HepG2 (cell line): Measurements from ENCODE around the gene LAMA5. TPM values are rescaled to one million over a fixed set of nuclear protein-coding genes. Genes with fewer than 3 reads are reported as not detected.

Source experiments
- GATA4 ChIP-seq: sonication (generic); IDR thresholded peaks from 2 replicates; pipeline ENCODE4 v1.6.1; 2016; ENCODE audit warnings: antibody characterized with exemption, low read depth, borderline replicate concordance
- JUND ChIP-seq: sonication (generic); formaldehyde crosslinking; IDR thresholded peaks from 2 replicates; pipeline ENCODE4 v1.8.0; 2022; ENCODE audit warnings: mild to moderate bottlenecking, missing genetic modification reagents
- KAT7 ChIP-seq: IDR thresholded peaks from 2 replicates; pipeline ENCODE4 v1.6.1; 2018; ENCODE audit warnings: borderline replicate concordance, missing compliant biosample characterization
- KLF16 ChIP-seq, 2 experiments: sonication (generic) in 1 of 2; formaldehyde crosslinking in 1 of 2; IDR thresholded peaks; 2 replicates each; pipeline versions ENCODE4 v1.6.1 to v1.8.0; 2016 to 2023; ENCODE audit warnings: missing genetic modification reagents in 2 of 2, missing compliant biosample characterization in 1 of 2
- MEIS1 ChIP-seq: sonication (generic); formaldehyde crosslinking; IDR thresholded peaks from 2 replicates; pipeline ENCODE4 v1.9.0; 2021; ENCODE audit warnings: mild to moderate bottlenecking, missing genetic modification reagents, moderate library complexity, borderline replicate concordance
- SNAPC2 ChIP-seq: sonication (generic); formaldehyde crosslinking; IDR thresholded peaks from 2 replicates; pipeline ENCODE4 v1.8.1; 2022; ENCODE audit warnings: mild to moderate bottlenecking, missing genetic modification reagents
- ZBED4 ChIP-seq: sonication (generic); formaldehyde crosslinking; IDR thresholded peaks from 2 replicates; pipeline ENCODE4 v1.4.0; 2020; ENCODE audit warnings: missing genetic modification reagents, borderline replicate concordance
- ZBTB7A ChIP-seq: sonication (generic); formaldehyde crosslinking; IDR thresholded peaks from 2 replicates; pipeline ENCODE4 v1.8.0; 2022; ENCODE audit warnings: mild to moderate bottlenecking, missing genetic modification reagents
- ZNF12 ChIP-seq: sonication (generic); formaldehyde crosslinking; IDR thresholded peaks from 2 replicates; pipeline ENCODE4 v1.5.0; 2020; ENCODE audit warnings: missing genetic modification reagents
- ZNF160 ChIP-seq: sonication (generic); formaldehyde crosslinking; IDR thresholded peaks from 2 replicates; pipeline ENCODE4 v1.8.0; 2022; ENCODE audit warnings: mild to moderate bottlenecking, inconsistent platforms, missing genetic modification reagents
- ZNF318 ChIP-seq: sonication (generic); formaldehyde crosslinking; IDR thresholded peaks from 2 replicates; pipeline ENCODE4 v1.4.0; 2020; ENCODE audit warnings: mild to moderate bottlenecking, missing genetic modification reagents
- polyA plus RNA-seq, 8 experiments: library from polyadenylated mRNA; depleted of rRNA in 3 of 8; stranded (reverse) in 7 of 8; unstranded in 1 of 8; fragments of >200 nt; fragmentation: Illumina TruSeq in 4 of 8; extraction: Trizol in 4 of 8; gene quantifications; 2 replicates each; pipeline versions ENCODE4 v1.2.1 to v1.2.3, GENCODE V29; 2011 to 2016; ENCODE audit warnings: low read depth in 4 of 8, missing spikeins in 1 of 8, mixed read lengths in 1 of 8; ENCODE audit not compliant: insufficient read depth in 1 of 8
- total RNA-seq, 5 experiments: library from RNA; depleted of rRNA; stranded (reverse); fragments of >200 nt; fragmentation: Illumina TruSeq; extraction: Trizol; gene quantifications; 2 replicates each; pipeline ENCODE4 v1.2.3, GENCODE V29; 2016; ENCODE audit warnings: low read depth in 1 of 5
- TF ChIP-seq, protein P1 (sequence below): sonication (generic); formaldehyde crosslinking; IDR thresholded peaks from 2 replicates; pipeline ENCODE4 v1.5.1; 2020; ENCODE audit warnings: missing genetic modification reagents, mild to moderate bottlenecking, borderline replicate concordance

LAMA5 gene
- total and polyA plus RNA-seq, 2 of the 13 experiments (the other 11 are each of a cell fraction or from before 2014, with no cell fraction given), result 21.0 to 44.7 TPM

DNA sequence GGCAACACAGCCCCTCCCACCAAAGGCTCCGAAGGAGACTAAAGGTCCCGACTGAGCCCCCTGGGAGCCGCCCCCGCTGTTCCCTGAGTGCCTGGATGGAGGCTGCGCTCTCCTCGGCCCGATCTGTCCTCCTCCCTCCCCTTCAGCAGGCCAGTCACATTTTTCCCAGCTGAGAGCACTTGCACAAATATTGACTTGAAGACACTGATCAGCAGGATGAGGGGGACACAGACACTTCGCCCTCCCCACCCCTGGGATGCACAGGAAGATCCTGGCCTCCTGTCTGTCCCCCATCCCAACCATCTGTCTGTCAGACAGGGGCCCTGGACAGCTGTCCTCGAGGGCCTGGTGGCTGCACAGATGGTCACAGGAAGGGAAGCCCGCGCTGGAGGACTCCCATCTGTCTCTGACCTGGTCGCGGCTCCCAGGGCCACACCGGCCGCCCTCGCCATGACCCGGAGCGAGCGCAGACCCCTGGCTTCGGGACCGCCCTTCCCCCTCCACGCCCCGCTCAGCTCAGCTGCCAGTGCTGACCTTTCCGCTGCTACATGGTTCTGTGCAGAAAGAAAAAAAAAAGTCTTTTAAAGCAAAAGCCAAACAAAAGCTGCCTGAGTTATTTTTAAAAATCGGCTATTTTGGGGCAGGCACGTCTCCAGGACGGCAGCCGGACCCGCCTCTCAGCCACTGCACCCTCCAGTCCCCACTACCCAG is 11.1 kb downstream of the LAMA5 start (continued):
- no peak for TF ChIP-seq ZBTB7A (CRISPR knock-in tag)
- no peak for TF ChIP-seq KLF16 (CRISPR knock-in tag; IDR thresholded peaks at IDR 0.05)
- no peak for TF ChIP-seq ZNF318 (CRISPR knock-in tag)
- TF ChIP-seq SNAPC2 (CRISPR knock-in tag), result no peak
- peak; percentile 51; the same call in 1 of the 2 replicates for TF ChIP-seq JUND (CRISPR knock-in tag)
- TF ChIP-seq, protein P1, sequence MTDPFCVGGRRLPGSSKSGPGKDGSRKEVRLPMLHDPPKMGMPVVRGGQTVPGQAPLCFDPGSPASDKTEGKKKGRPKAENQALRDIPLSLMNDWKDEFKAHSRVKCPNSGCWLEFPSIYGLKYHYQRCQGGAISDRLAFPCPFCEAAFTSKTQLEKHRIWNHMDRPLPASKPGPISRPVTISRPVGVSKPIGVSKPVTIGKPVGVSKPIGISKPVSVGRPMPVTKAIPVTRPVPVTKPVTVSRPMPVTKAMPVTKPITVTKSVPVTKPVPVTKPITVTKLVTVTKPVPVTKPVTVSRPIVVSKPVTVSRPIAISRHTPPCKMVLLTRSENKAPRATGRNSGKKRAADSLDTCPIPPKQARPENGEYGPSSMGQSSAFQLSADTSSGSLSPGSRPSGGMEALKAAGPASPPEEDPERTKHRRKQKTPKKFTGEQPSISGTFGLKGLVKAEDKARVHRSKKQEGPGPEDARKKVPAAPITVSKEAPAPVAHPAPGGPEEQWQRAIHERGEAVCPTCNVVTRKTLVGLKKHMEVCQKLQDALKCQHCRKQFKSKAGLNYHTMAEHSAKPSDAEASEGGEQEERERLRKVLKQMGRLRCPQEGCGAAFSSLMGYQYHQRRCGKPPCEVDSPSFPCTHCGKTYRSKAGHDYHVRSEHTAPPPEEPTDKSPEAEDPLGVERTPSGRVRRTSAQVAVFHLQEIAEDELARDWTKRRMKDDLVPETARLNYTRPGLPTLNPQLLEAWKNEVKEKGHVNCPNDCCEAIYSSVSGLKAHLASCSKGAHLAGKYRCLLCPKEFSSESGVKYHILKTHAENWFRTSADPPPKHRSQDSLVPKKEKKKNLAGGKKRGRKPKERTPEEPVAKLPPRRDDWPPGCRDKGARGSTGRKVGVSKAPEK, result no peak
- no peak for TF ChIP-seq GATA4
- TF ChIP-seq ZBED4, result no peak
- TF ChIP-seq ZNF12 (CRISPR knock-in tag), result no peak
- no peak for TF ChIP-seq ZNF160
- no peak for TF ChIP-seq MEIS1 (CRISPR knock-in tag)
- no peak for TF ChIP-seq KAT7 (CRISPR knock-in tag)
